Endodermal cell (in vitro differentiated cells): ENCODE measurements around the gene ITGA8. TPM values are rescaled to one million over a fixed set of nuclear protein-coding genes. Genes with fewer than 3 reads are reported as not detected.

ENCODE experiments used
- DNase-seq: peaks from one replicate; pipeline ENCODE4 v3.0.0-alpha.2; 2017
- H3K27ac ChIP-seq: 2 replicates; pipeline ENCODE4 v1.5.1; 2013; ENCODE audit warnings: mild to moderate bottlenecking, low read depth, low read length, moderate library complexity
- H3K27me3 ChIP-seq: 2 replicates; pipeline ENCODE4 v1.6.1; 2013; ENCODE audit warnings: mild to moderate bottlenecking, low read length, moderate library complexity; ENCODE audit not compliant: insufficient read depth, control insufficient read depth, poor library complexity, severe bottlenecking
- H3K36me3 ChIP-seq: 2 replicates; pipeline ENCODE4 v1.7.0; 2013; ENCODE audit warnings: mild to moderate bottlenecking, low read length, moderate library complexity; ENCODE audit not compliant: control insufficient read depth, insufficient read depth
- H3K4me1 ChIP-seq: one replicate; pipeline ENCODE4 v1.7.0; 2013; ENCODE audit warnings: low read length; ENCODE audit not compliant: control insufficient read depth, insufficient read depth
- H3K4me3 ChIP-seq: 2 replicates; pipeline ENCODE4 v1.5.1; 2013; ENCODE audit warnings: mild to moderate bottlenecking, low read length, moderate library complexity
- H3K9ac ChIP-seq: 2 replicates; pipeline ENCODE4 v1.6.1; 2013; ENCODE audit warnings: mild to moderate bottlenecking, low read length, moderate library complexity; ENCODE audit not compliant: poor library complexity, severe bottlenecking; ENCODE audit errors: extremely low read depth
- H3K9me3 ChIP-seq: 2 replicates; pipeline ENCODE4 v1.6.1; 2013; ENCODE audit warnings: mild to moderate bottlenecking, low read length, moderate library complexity; ENCODE audit not compliant: control insufficient read depth
- H3K27ac Mint-ChIP-seq: 2 replicates; pipeline ENCODE4 v1.8.0; 2020; ENCODE audit warnings: mixed read lengths
- H3K27me3 Mint-ChIP-seq: 2 replicates; pipeline ENCODE4 v1.8.0; 2021; ENCODE audit warnings: mild to moderate bottlenecking, mixed read lengths; ENCODE audit not compliant: insufficient read depth
- H3K36me3 Mint-ChIP-seq: 2 replicates; pipeline ENCODE4 v1.8.0; 2020; ENCODE audit warnings: low read depth, mixed read lengths
- H3K4me1 Mint-ChIP-seq: 2 replicates; pipeline ENCODE4 v1.8.0; 2020; ENCODE audit warnings: mixed read lengths
- H3K4me3 Mint-ChIP-seq: 2 replicates; pipeline ENCODE4 v1.8.0; 2020; ENCODE audit warnings: mild to moderate bottlenecking, moderate library complexity, mixed read lengths
- H3K9me3 Mint-ChIP-seq: 2 replicates; pipeline ENCODE4 v1.8.0; 2020; ENCODE audit warnings: mild to moderate bottlenecking, mixed read lengths
- WGBS, 2 experiments: methylation state at CpG; one replicate each; pipeline versions ENCODE4 v1.1.5 to v1.1.7; 2013; ENCODE audit warnings: missing lambda C conversion rate in 2 of 2, mixed read lengths in 1 of 2; ENCODE audit not compliant: insufficient coverage in 1 of 2, insufficient read length in 1 of 2; 5-methylcytosine and 5-hydroxymethylcytosine counted together
- total RNA-seq, 2 donors: library from RNA; stranded (reverse); fragmentation: NEBNext Ultra II Directional in 1 of 2; extraction: Animal tissue kit (Norgen Biotek cat#: 25700) in 1 of 2; gene quantifications; 2 replicates in 1 of 2; 3 replicates in 1 of 2; pipeline ENCODE4 v1.2.1, GENCODE V29; 2021
- TF ChIP-seq, protein P1 (sequence below): fragments of 200-600 bp; sonication (generic); conservative IDR thresholded peaks from 2 replicates; pipeline ENCODE4 v1.5.0; 2021; ENCODE audit warnings: antibody characterized with exemption, mild to moderate bottlenecking

The ITGA8 gene
- total RNA-seq, 2 donors from 2014 or later, result 0.24 to 0.40 TPM

DNA sequence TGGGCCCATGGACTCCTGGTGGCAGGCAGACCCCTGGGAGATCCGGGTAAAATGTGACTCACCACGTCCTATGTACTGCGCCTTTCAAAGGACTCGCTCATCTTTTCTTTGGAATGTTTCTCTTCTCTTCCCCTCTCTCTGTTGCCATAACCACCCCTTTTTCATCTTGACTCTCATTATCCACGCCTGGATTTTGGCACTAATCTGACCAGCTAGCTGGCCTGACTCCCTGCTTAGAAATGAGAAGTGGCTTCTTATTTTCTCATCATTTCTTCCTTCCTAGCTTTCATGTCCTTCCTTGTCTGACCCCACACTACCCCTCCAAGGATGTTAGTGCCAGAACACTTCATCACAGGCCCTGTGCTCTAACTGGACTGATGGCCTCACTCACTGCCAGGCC is 250.6 kb downstream of the ITGA8 start:
- no peaks in the 10 kb centered on the region for H3K36me3 Mint-ChIP-seq
- TF ChIP-seq, protein P1, sequence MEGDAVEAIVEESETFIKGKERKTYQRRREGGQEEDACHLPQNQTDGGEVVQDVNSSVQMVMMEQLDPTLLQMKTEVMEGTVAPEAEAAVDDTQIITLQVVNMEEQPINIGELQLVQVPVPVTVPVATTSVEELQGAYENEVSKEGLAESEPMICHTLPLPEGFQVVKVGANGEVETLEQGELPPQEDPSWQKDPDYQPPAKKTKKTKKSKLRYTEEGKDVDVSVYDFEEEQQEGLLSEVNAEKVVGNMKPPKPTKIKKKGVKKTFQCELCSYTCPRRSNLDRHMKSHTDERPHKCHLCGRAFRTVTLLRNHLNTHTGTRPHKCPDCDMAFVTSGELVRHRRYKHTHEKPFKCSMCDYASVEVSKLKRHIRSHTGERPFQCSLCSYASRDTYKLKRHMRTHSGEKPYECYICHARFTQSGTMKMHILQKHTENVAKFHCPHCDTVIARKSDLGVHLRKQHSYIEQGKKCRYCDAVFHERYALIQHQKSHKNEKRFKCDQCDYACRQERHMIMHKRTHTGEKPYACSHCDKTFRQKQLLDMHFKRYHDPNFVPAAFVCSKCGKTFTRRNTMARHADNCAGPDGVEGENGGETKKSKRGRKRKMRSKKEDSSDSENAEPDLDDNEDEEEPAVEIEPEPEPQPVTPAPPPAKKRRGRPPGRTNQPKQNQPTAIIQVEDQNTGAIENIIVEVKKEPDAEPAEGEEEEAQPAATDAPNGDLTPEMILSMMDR, result no peak
- Histone ChIP-seq H3K27ac (no peak overlapping the region), H3K27me3 (peaks cover 8% of the 10 kb centered on the region), H3K9ac (no peak overlapping the region), H3K9me3 (no peaks in the 10 kb centered on the region), H3K4me3 (no peak overlapping the region), H3K4me1 (peaks cover 14% of the 10 kb centered on the region), H3K36me3 (no peaks in the 10 kb centered on the region)
- H3K9me3 Mint-ChIP-seq, result no peaks in the 10 kb centered on the region
- H3K4me3 Mint-ChIP-seq, result no peak overlapping the region
- peaks cover 36% of the 10 kb centered on the region for H3K27me3 Mint-ChIP-seq
- H3K4me1 Mint-ChIP-seq, result peaks cover 34% of the 10 kb centered on the region
- H3K27ac Mint-ChIP-seq, result no peak overlapping the region
- WGBS, 2 experiments, result 81 to 92% methylated on average over 5 of the region's 5 CpGs
- no peak for DNase-seq

DNA sequence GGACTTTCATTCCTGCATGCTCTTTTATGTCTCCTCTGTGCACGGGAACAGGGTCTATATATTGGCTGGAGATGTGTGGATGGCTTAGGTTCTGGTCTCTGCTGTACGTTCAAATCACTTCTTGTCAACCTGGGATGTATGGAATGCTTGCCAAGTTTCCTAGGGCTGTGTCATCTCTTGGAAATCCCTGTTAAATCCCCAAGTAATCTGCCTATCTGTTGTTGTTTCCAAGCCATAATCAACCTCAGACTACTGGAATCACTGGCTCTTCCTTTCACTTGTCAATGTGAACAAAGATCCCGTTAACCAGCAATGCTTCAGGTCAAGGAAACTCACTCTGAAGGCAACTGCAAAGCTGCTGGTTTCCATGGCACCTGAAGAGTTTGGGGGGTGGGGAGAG is 255.3 kb downstream of the ITGA8 start:
- Histone ChIP-seq H3K27me3 (peaks cover 8% of the 10 kb centered on the region), H3K9me3 (no peaks in the 10 kb centered on the region), H3K36me3 (no peaks in the 10 kb centered on the region), H3K4me3 (no peak overlapping the region), H3K9ac (no peak overlapping the region), H3K27ac (no peak overlapping the region), H3K4me1 (no peaks in the 10 kb centered on the region)
- no peak overlapping the region for H3K4me3 Mint-ChIP-seq
- no peak for DNase-seq
- TF ChIP-seq, protein P1, result no peak
- no peaks in the 10 kb centered on the region for H3K36me3 Mint-ChIP-seq
- H3K9me3 Mint-ChIP-seq, result no peaks in the 10 kb centered on the region
- H3K4me1 Mint-ChIP-seq, result peaks cover 5% of the 10 kb centered on the region
- H3K27me3 Mint-ChIP-seq, result peaks cover 16% of the 10 kb centered on the region
- 80 to 93% methylated on average over 2 to 3 of the region's 3 CpGs for WGBS, 2 experiments
- H3K27ac Mint-ChIP-seq, result no peak overlapping the region

Other genes with a start within 250 kb of the ITGA8 start
- gene MINDY3, start 140.6 kb upstream of the ITGA8 start, total RNA-seq, result 10 to 100 TPM; 19.0 to 20.6 TPM